Panc1 (cell line): Measurements from ENCODE around the gene LILRA5.
"Not testable (repeated sequence)": the region's sequence is repeated elsewhere in the genome, so short reads cannot be mapped to it uniquely, and the experiment has no call there.

Experiments
- POLR2AphosphoS5 ChIP-seq: IDR thresholded peaks from 2 replicates; pipeline ENCODE4 v1.6.1; 2012; ENCODE audit warnings: mild to moderate bottlenecking, low read depth, low read length, moderate library complexity
- TCF7L2 ChIP-seq: IDR thresholded peaks from 2 replicates; pipeline ENCODE4 v1.6.1; 2011; ENCODE audit warnings: mild to moderate bottlenecking, low read depth, low read length, inconsistent platforms
- TF ChIP-seq, protein P1 (sequence below): fragments of 450-650 bp; IDR thresholded peaks from 2 replicates; pipeline ENCODE4 v1.5.1; 2017; ENCODE audit warnings: mild to moderate bottlenecking
- TF ChIP-seq, protein P2 (sequence below), 2 experiments: IDR thresholded peaks; 2 replicates each; pipeline ENCODE4 v1.6.1; 2011 to 2012; ENCODE audit warnings: low read depth in 2 of 2, control low read depth in 1 of 2, low read length in 1 of 2, mild to moderate bottlenecking in 1 of 2, moderate library complexity in 1 of 2; ENCODE audit not compliant: insufficient read depth in 1 of 2

DNA sequence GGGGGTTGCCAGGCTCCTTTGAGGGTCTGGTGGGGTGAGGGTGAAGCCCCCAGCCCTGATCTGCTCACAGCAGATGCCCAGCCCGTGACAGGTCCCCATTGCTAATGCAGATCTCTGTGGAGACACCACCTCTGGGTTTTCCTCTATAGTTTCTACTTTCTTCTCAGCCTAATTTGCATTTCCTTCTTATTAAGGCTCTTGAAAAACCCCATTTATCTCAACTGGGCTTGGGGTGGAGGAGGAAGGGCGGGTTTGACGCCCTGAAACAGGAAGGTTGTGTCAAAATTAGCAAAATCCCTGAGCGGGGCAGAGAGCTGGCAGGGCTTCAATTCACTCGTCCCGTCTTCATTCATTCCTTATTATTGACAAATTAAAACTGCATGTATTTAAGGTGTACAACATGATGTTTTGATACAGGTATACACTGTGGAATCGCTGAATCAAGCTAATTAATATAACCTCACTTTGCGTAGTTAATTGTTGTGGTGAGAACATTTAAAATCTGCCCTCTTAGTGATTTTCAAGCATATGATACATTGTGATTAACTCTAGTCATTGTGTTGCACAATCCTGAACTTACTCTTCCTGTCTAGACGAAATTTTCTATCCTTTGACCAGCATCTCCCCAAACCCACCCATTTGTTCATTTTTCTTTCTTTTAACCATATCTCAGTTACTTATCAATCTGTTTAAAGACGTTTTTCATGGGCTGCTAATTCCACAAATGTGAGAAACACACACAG, 48.9 kb upstream of the LILRA5 start:
- TF ChIP-seq, protein P1, sequence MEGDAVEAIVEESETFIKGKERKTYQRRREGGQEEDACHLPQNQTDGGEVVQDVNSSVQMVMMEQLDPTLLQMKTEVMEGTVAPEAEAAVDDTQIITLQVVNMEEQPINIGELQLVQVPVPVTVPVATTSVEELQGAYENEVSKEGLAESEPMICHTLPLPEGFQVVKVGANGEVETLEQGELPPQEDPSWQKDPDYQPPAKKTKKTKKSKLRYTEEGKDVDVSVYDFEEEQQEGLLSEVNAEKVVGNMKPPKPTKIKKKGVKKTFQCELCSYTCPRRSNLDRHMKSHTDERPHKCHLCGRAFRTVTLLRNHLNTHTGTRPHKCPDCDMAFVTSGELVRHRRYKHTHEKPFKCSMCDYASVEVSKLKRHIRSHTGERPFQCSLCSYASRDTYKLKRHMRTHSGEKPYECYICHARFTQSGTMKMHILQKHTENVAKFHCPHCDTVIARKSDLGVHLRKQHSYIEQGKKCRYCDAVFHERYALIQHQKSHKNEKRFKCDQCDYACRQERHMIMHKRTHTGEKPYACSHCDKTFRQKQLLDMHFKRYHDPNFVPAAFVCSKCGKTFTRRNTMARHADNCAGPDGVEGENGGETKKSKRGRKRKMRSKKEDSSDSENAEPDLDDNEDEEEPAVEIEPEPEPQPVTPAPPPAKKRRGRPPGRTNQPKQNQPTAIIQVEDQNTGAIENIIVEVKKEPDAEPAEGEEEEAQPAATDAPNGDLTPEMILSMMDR: not testable (repeated sequence)
- TF ChIP-seq POLR2AphosphoS5, TCF7L2: not testable (repeated sequence)
- TF ChIP-seq, protein P2, sequence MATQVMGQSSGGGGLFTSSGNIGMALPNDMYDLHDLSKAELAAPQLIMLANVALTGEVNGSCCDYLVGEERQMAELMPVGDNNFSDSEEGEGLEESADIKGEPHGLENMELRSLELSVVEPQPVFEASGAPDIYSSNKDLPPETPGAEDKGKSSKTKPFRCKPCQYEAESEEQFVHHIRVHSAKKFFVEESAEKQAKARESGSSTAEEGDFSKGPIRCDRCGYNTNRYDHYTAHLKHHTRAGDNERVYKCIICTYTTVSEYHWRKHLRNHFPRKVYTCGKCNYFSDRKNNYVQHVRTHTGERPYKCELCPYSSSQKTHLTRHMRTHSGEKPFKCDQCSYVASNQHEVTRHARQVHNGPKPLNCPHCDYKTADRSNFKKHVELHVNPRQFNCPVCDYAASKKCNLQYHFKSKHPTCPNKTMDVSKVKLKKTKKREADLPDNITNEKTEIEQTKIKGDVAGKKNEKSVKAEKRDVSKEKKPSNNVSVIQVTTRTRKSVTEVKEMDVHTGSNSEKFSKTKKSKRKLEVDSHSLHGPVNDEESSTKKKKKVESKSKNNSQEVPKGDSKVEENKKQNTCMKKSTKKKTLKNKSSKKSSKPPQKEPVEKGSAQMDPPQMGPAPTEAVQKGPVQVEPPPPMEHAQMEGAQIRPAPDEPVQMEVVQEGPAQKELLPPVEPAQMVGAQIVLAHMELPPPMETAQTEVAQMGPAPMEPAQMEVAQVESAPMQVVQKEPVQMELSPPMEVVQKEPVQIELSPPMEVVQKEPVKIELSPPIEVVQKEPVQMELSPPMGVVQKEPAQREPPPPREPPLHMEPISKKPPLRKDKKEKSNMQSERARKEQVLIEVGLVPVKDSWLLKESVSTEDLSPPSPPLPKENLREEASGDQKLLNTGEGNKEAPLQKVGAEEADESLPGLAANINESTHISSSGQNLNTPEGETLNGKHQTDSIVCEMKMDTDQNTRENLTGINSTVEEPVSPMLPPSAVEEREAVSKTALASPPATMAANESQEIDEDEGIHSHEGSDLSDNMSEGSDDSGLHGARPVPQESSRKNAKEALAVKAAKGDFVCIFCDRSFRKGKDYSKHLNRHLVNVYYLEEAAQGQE (IDR thresholded peaks at IDR 0.05; ENCODE audit: insufficient read depth in 1 of 2, low read depth in 2 of 2, low read length in 1 of 2): not testable (repeated sequence)
